Hematopoietic multipotent progenitor cell treated with erythropoietin and hydrocortisone succinate and interleukin-3 and kit ligand, for 4 days (in vitro differentiated cells): ENCODE measurements around the gene FAM163A.
"Not testable (repeated sequence)": the region's sequence is repeated elsewhere in the genome, so short reads cannot be mapped to it uniquely, and the experiment has no call there.

Experiments used
- DNase-seq: peaks from one replicate; pipeline ENCODE4 v3.0.0-alpha.2; 2015

FAM163A gene

GRCh38 chr1:179818260-179818659 is 75.2 kb downstream of the FAM163A start:
- DNase-seq = no peak

GRCh38 chr1:179818743-179819173 is 75.7 kb downstream of the FAM163A start:
- DNase-seq = no peak

- peak; percentile 61 for DNase-seq
Measured at GRCh38 chr1:179820226-179820970, 77.3 kb downstream of the FAM163A start.

GRCh38 chr1:179821524-179821923 is 78.4 kb downstream of the FAM163A start:
- no peak for DNase-seq

- DNase-seq = no peak
Measured at GRCh38 chr1:179822065-179822464, 79.0 kb downstream of the FAM163A start.

GRCh38 chr1:179823693-179824092 is 80.6 kb downstream of the FAM163A start:
- DNase-seq = no peak

- DNase-seq = no peak
Measured at GRCh38 chr1:179824265-179824664, 81.2 kb downstream of the FAM163A start.

- DNase-seq = no peak
Measured at GRCh38 chr1:179825206-179825605, 82.1 kb downstream of the FAM163A start.

- no peak for DNase-seq
Measured at GRCh38 chr1:179825798-179826460, 82.8 kb downstream of the FAM163A start.

GRCh38 chr1:179826626-179827280 is 83.7 kb downstream of the FAM163A start:
- DNase-seq = no peak

GRCh38 chr1:179828554-179829110 is 85.5 kb downstream of the FAM163A start:
- DNase-seq = no peak

- DNase-seq = no peak
Measured at GRCh38 chr1:179831225-179831624, 88.1 kb downstream of the FAM163A start.

- DNase-seq = no peak
Measured at GRCh38 chr1:179831852-179832699, 89.0 kb downstream of the FAM163A start.

GRCh38 chr1:179836686-179837445 is 93.8 kb downstream of the FAM163A start:
- DNase-seq = not testable (repeated sequence)

- no peak for DNase-seq
Measured at GRCh38 chr1:179840107-179840506, 97.0 kb downstream of the FAM163A start.

GRCh38 chr1:179848233-179848632 is 105.1 kb downstream of the FAM163A start:
- DNase-seq = no peak

- no peak for DNase-seq
Measured at GRCh38 chr1:179853102-179853501, 110.0 kb downstream of the FAM163A start.

GRCh38 chr1:179855831-179856230 is 112.7 kb downstream of the FAM163A start:
- not testable (repeated sequence) for DNase-seq

GRCh38 chr1:179856296-179856695 is 113.2 kb downstream of the FAM163A start:
- no peak for DNase-seq

GRCh38 chr1:179857009-179857408 is 113.9 kb downstream of the FAM163A start:
- DNase-seq = no peak

- DNase-seq = no peak
Measured at GRCh38 chr1:179860652-179861051, 117.6 kb downstream of the FAM163A start.

GRCh38 chr1:179865377-179865776 is 122.3 kb downstream of the FAM163A start:
- DNase-seq = no peak
